D721Med (cell line): ENCODE data around the gene SLCO2A1.

Source experiments
- DNase-seq: peaks from one replicate; pipeline ENCODE4 v3.0.0; 2011; ENCODE audit warnings: low spot score; ENCODE audit not compliant: insufficient read length
- FAIRE-seq: peaks from 2 replicates; lab custom pipeline; 2011; peaks lifted over from hg19 to GRCh38; lab: Jason Lieb, UNC
- CTCF ChIP-seq: IDR thresholded peaks from 2 replicates; pipeline ENCODE4 v1.5.1; 2012; ENCODE audit warnings: mild to moderate bottlenecking, control low read depth; ENCODE audit not compliant: insufficient read depth; ENCODE audit errors: missing control alignments

The SLCO2A1 gene

DNA sequence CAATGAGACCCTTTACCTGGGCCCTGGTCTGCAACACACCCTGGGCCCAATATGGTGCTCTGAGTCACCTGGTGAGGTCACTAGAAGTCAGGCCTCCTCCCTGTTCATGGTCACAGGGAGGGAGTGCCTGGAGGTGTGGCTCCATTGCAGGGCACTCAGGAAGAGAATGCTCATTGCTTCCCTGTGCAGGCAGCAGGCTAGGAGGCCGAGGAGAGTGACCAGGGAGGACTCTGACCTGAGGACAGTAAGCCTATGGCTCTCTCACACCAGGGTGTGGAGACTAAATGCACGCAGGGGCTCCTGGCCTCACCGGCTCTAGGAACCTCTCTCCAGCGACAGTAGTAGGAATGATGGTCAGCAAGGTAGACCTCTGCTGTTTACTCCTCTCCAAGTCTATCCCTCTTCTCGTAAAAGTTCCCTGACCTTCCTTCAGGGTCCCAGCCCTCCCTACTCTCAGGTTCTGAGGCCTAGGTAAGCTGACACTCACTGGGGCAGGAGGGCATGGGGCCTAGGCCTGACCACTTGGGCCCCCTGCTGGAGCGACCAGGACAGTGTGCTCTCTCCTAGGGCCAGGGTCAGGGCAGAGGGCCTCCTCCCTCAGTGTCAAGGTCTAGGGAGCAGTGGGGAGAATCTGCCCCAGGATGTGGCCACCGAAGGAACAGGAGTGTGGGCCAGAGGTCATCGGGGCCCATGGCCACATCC, 9.6 kb upstream of the SLCO2A1 start:
- FAIRE-seq (no peak), DNase-seq (no peak)
- peak; percentile 1 for TF ChIP-seq CTCF

GRCh38 chr3:134038716-134039115, 9.0 kb upstream of the SLCO2A1 start:
- FAIRE-seq (no peak), DNase-seq (no peak)
- no peak for TF ChIP-seq CTCF

GRCh38 chr3:134038071-134038491, 8.4 kb upstream of the SLCO2A1 start:
- DNase-seq = no peak
- FAIRE-seq = no peak
- no peak for TF ChIP-seq CTCF

DNA sequence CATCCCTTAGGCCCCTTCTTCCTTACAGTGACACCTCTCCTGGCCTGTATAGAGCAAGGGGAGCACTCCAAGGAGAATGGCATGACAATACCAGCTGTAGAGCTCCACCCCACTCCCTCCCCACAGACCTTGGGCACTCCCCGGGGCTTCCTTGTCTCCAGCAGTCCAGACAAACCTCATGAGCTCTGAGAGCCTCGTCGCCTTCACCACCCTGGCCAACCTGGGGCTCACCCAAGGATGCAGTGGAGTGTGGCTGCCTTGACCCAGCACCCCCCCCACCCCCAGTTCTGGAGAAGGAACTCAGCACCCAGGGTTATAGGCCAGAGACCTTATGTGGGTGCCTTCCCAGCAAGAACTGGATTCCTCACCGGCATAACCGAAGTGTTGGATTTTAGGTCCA, 7.4 kb upstream of the SLCO2A1 start:
- TF ChIP-seq CTCF = no peak
- FAIRE-seq = no peak

GRCh38 chr3:134036291-134036690, 6.6 kb upstream of the SLCO2A1 start:
- TF ChIP-seq CTCF = no peak
- DNase-seq (no peak), FAIRE-seq (no peak)

More for the DNA sequence above, 7.4 kb upstream of the SLCO2A1 start:
- no peak for DNase-seq

- DNase-seq = no peak
- TF ChIP-seq CTCF = no peak
- FAIRE-seq = no peak
Observed at GRCh38 chr3:134035836-134036235, 6.1 kb upstream of the SLCO2A1 start.

- DNase-seq = no peak
- no peak for FAIRE-seq
- TF ChIP-seq CTCF = no peak
Observed at GRCh38 chr3:134034005-134034785, 4.5 kb upstream of the SLCO2A1 start.
